GM21528 (cell line): ENCODE measurements around the gene TOMM7.
"Not testable (repeated sequence)": the region's sequence is repeated elsewhere in the genome, so short reads cannot be mapped to it uniquely, and the experiment has no call there.

Experiments used
- ATAC-seq: cut with Tn5 transposase; IDR thresholded peaks from one replicate; pipeline ENCODE4 v1.9.1; 2021; ENCODE audit warnings: mild to moderate bottlenecking, moderate library complexity; ENCODE audit not compliant: unreplicated experiment, low FRiP score

The TOMM7 gene

GRCh38 chr7:22790640-22791039 is 32.0 kb downstream of the TOMM7 start:
- ATAC-seq, result not testable (repeated sequence)

DNA sequence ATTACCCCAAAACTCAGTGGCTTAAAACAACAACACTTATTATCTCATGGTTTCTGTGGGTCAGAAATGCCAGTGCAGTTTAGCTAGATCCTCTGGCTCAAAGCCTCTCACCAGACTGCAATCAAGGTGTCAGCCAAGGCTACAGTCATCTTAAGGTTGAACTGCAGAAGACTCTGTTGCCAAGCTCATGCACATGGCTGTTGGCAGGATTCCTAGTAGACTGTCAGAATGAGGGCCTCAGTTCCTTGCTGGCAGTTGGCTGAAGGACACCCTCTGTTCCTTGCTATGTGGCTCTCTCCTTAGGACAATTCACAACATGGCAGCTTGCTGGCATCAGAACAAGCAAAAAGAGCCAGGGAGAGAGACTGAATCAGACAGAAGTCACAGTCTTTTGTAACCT is 34.7 kb downstream of the TOMM7 start:
- no peak for ATAC-seq

- no peak for ATAC-seq
Measured at GRCh38 chr7:22786290-22786932, 36.2 kb downstream of the TOMM7 start.

GRCh38 chr7:22784346-22784745 is 38.3 kb downstream of the TOMM7 start:
- ATAC-seq, result no peak

- ATAC-seq, result no peak
Measured at GRCh38 chr7:22783421-22783820, 39.2 kb downstream of the TOMM7 start.

GRCh38 chr7:22782616-22783232 is 39.9 kb downstream of the TOMM7 start:
- ATAC-seq, result no peak

- ATAC-seq, result no peak
Measured at GRCh38 chr7:22781230-22781711, 41.4 kb downstream of the TOMM7 start.

- ATAC-seq, result not testable (repeated sequence)
Measured at GRCh38 chr7:22779730-22780323, 42.8 kb downstream of the TOMM7 start.

DNA sequence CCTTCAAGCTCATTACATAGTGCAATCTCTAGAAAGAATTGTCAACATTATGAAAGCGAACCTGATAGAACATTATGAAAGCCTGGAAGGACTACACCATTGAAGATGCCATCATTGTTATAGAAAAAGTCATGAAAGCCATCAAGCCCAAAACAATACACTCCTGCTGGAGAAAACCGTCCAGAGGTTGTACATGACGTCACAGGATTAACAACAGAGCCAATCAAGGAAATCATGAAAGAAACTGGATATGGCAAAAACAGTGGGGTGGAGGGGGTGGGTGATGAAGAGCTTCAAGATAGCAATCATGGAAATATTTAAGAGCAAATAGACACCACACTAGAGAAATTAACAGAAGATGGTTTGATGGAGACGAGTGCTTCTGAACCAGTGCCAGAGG is 45.7 kb downstream of the TOMM7 start:
- no peak for ATAC-seq

DNA sequence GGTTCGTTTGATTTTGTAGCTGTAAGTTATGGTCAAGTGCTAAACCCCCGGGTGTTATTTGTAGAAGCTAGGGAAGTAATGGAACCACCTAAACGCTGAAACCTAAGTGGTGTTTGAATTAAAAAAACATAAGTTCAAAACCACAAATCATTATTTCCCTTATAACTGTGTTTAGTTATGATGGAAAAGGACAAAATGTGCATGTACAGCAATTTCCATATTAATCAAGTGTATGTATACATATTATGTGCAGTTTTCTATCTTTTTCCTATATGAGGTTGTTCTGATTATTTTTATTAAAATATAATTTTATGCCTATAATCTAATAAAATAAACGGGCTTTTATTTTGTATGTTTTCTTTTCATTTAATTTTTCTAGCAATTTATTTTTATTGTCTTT is 49.8 kb downstream of the TOMM7 start:
- ATAC-seq, result no peak

DNA sequence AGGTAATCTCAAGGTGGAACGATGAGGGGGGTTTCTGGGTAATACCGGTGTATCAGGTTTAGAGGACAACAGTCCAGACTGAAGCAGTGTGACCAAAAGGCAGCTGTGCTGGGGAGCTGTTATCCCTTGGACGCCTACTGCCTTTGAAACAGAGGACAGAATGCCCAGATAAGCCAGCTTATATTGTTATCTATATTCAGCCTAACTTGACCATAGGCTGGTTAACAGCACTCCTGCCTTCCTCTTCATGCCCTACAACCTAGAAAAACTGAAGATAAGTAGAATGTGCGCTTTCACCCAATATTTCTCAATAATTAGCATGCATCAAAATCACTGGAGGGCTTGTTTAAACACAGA is 50.8 kb downstream of the TOMM7 start:
- no peak for ATAC-seq

DNA sequence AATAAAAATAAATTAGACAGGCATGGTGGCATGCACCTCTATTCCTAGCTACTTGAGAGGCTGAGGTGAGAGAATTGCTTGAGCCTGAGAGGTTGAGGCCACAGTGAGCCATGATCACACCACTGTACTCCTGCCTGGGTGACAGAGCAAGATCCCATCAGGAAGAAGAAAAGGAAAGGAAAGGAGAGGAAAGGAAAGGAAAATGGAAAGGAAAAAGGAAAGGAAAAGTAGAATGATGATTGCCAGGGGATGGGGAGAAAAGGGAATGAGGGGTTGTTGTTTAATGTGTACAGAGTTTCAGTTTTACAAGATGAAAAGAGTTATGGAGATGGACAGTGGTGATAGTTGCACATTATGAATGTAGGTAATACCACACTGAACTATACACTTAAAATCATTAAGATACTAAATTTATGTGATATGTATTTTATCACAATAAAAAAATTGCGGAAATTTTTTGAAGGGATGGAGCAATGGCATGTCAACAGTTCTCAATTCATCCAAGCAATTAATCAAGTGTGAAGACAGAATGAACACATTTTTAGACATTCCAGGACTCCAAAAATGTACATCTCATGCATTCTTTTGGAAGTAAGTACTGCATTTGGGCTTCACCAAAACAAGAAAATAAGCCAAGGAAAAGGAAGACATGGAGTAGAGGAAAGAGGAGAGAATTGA is 51.3 kb downstream of the TOMM7 start:
- no peak for ATAC-seq

GRCh38 chr7:22765609-22766008 is 57.0 kb downstream of the TOMM7 start:
- peak; percentile 74 for ATAC-seq
